ENCODE measurements around the gene ZNF692. TPM values are rescaled to one million over a fixed set of nuclear protein-coding genes. Genes with fewer than 3 reads are reported as not detected.
A peak's percentile ranks its signal among the peaks of the same experiment; 100 is the strongest.

Gene ZNF692
- total and polyA plus RNA-seq, 2 of the 13 experiments (the other 11 are each of a cell fraction or from before 2014, with no cell fraction given): 27.3 to 45.8 TPM

DNA sequence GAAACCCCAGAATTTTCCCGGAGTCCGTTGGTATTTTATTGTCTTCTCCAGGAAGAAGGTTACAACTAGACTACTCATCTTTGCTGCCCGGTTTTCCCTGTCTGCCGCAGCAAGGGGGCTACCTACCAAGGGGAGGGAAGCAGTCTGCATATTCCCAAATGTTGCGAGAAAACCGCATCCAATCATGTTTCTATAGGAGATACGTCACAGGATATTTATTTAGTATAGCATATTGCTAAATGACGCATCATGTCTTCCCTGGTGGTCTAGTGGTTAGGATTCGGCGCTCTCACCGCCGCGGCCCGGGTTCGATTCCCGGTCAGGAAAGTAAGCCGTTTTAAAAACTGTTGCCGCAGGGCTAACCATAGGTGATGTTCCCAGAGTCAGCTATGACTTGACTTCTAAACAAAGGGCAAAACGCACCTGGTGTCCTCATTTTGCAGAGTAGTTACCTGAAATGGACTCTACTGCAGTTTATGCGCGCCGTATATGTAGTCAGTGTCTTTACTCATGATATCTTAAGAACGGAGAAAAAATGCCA, 15.2 kb upstream of the ZNF692 start (continued):
- TF ChIP-seq HNF4A (CRISPR knock-in tag; IDR thresholded peaks at IDR 0.05) (0 out of 2 replicates have a peak, but pooled peaks have one; percentile 1), HOXD1 (CRISPR knock-in tag; IDR thresholded peaks at IDR 0.05) (no peak), RXRB (CRISPR knock-in tag; IDR thresholded peaks at IDR 0.05; ENCODE audit: borderline replicate concordance) (peak; percentile 14; the same call in 1 of the 2 replicates), SOX6 (IDR thresholded peaks at IDR 0.05) (no peak), SOX6 (CRISPR knock-in tag; IDR thresholded peaks at IDR 0.05) (peak; percentile 41), ZZZ3 (CRISPR knock-in tag; IDR thresholded peaks at IDR 0.05; ENCODE audit: borderline replicate concordance) (no peak), ARNT2 (CRISPR knock-in tag; IDR thresholded peaks at IDR 0.05; ENCODE audit: low read depth) (0 out of 2 replicates have a peak, but pooled peaks have one; percentile 0), ZBTB21 (CRISPR knock-in tag; IDR thresholded peaks at IDR 0.05) (peak; percentile 92), REPIN1 (CRISPR knock-in tag; IDR thresholded peaks at IDR 0.05; ENCODE audit: borderline replicate concordance, low read depth) (0 out of 2 replicates have a peak, but pooled peaks have one; percentile 25), ZNF501 (CRISPR knock-in tag; IDR thresholded peaks at IDR 0.05) (peak; percentile 5; the same call in 1 of the 2 replicates), ZNF350 (CRISPR knock-in tag; IDR thresholded peaks at IDR 0.05; ENCODE audit: borderline replicate concordance, low read depth) (peak; percentile 21; the same call in 1 of the 2 replicates), FOXP1 (IDR thresholded peaks at IDR 0.05) (no peak), FOXP1 (CRISPR knock-in tag; IDR thresholded peaks at IDR 0.05) (no peak), ZNF878 (CRISPR knock-in tag; IDR thresholded peaks at IDR 0.05) (peak; percentile 66; the same call in 1 of the 2 replicates), NONO (IDR thresholded peaks at IDR 0.05) (no peak), NONO (CRISPR knock-in tag; conservative IDR thresholded peaks at IDR 0.05) (0 out of 2 replicates have a peak, but pooled peaks have one; percentile 8), ONECUT2 (CRISPR knock-in tag; IDR thresholded peaks at IDR 0.05) (0 out of 2 replicates have a peak, but pooled peaks have one; percentile 20), ZNF790 (CRISPR knock-in tag; IDR thresholded peaks at IDR 0.05; ENCODE audit: borderline replicate concordance) (peak; percentile 49; the same call in 1 of the 2 replicates), HOXA5 (CRISPR knock-in tag; IDR thresholded peaks at IDR 0.05) (0 out of 2 replicates have a peak, but pooled peaks have one; percentile 19), NFE2L2 (IDR thresholded peaks at IDR 0.05; ENCODE audit: low read length) (no peak)
- TF ChIP-seq, protein P1, sequence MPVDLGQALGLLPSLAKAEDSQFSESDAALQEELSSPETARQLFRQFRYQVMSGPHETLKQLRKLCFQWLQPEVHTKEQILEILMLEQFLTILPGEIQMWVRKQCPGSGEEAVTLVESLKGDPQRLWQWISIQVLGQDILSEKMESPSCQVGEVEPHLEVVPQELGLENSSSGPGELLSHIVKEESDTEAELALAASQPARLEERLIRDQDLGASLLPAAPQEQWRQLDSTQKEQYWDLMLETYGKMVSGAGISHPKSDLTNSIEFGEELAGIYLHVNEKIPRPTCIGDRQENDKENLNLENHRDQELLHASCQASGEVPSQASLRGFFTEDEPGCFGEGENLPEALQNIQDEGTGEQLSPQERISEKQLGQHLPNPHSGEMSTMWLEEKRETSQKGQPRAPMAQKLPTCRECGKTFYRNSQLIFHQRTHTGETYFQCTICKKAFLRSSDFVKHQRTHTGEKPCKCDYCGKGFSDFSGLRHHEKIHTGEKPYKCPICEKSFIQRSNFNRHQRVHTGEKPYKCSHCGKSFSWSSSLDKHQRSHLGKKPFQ (CRISPR knock-in tag; IDR thresholded peaks at IDR 0.05; ENCODE audit: insufficient replicate concordance): peak; percentile 42
- TF ChIP-seq, protein P2, sequence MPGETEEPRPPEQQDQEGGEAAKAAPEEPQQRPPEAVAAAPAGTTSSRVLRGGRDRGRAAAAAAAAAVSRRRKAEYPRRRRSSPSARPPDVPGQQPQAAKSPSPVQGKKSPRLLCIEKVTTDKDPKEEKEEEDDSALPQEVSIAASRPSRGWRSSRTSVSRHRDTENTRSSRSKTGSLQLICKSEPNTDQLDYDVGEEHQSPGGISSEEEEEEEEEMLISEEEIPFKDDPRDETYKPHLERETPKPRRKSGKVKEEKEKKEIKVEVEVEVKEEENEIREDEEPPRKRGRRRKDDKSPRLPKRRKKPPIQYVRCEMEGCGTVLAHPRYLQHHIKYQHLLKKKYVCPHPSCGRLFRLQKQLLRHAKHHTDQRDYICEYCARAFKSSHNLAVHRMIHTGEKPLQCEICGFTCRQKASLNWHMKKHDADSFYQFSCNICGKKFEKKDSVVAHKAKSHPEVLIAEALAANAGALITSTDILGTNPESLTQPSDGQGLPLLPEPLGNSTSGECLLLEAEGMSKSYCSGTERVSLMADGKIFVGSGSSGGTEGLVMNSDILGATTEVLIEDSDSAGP (CRISPR knock-in tag; IDR thresholded peaks at IDR 0.05; ENCODE audit: borderline replicate concordance): no peak

Measured in HepG2 (cell line).